Stimulated activated naive CD8-positive, alpha-beta T cell treated with anti-CD3 and anti-CD28 coated beads, Interleukin-15, Interleukin-2, amounts not matched to agents 100 U/mL and 50 U/mL, for 24 hours (primary cell): ENCODE results near the gene TBX20.

Experiments
- ATAC-seq: fragments of 150-1000 bp; cut with Tn5 transposase; one replicate; pipeline ENCODE4 v1.10.0; 2021
- DNase-seq: peaks from one replicate; pipeline ENCODE4 v3.0.0; 2021

The TBX20 gene

GRCh38 chr7:35253710-35254495 lies at the start of gene TBX20:
Gene TBX20 (minus strand): TSS chr7:35254100. CDS start chr7:35253620, 480 bp downstream.
- ATAC-seq (peak; percentile 51), DNase-seq (peak; percentile 35)

GRCh38 chr7:35289376-35289775 lies 35.5 kb upstream of the TBX20 start:
- DNase-seq: no peak
- ATAC-seq: no peak

DNA sequence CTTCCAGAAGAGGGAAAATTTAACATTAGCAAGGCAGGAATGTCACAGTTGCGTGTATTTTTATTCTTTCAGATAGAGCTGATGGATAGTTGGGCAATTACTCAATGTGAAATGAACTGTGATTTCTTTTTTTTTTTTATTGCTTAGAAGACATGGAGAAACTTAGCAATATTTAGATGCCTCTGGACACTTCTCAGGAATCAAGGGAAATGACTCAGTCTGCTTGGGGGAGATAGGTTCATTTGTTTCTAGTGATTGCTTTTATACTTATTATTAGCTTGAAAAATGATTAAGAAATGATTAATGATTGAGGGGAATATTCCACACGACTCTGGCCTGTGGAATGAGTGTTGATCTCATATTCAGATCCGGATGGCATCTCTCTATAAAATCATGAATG lies 33.1 kb upstream of the TBX20 start:
- DNase-seq (no peak), ATAC-seq (no peak)

- ATAC-seq: no peak
- DNase-seq: no peak
These were observed 32.5 kb upstream of the TBX20 start for GRCh38 chr7:35286422-35286821.

- no peak for ATAC-seq
- no peak for DNase-seq
These were observed 31.9 kb upstream of the TBX20 start for GRCh38 chr7:35285799-35286198.

DNA sequence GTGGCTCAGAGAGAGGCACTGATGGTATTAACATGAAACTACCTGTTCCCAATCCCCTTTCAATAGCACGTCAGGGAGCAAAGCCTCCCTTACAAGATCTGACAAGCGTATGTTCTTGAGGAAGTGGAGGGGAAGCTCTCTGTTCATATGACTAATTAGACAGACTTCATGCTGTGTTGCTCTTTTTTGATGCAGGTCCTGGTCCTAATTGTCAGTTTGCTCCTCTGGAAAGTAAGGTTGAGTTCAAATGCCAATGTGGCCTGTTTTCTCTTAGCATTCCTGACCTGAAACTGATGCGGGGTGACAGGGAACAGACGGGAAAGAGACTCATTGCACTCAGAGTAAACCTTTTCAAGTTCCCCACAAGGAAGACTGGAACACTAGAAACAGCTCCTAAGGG lies 27.0 kb upstream of the TBX20 start:
- ATAC-seq (no peak), DNase-seq (no peak)

DNA sequence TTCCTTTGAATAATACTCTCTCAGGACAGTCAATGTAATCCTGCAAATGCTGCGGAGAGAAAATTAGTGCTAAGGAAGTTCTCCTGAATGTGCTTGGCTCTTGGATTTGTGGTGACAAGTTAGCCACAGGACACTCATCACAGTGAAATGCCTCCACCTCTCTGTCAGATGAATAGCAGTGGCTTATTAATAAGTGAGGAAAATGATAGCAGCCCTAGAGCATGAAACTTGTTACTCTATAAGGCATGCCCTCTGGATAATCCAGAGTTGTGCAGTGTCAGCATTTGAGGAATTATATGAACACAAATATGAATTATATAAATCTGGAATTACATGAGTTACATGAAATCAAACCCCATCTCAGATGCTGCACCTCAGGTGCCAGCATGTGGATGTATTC lies 23.5 kb upstream of the TBX20 start:
- ATAC-seq (no peak), DNase-seq (no peak)

GRCh38 chr7:35272246-35272645 lies 18.3 kb upstream of the TBX20 start:
- no peak for DNase-seq
- no peak for ATAC-seq

DNA sequence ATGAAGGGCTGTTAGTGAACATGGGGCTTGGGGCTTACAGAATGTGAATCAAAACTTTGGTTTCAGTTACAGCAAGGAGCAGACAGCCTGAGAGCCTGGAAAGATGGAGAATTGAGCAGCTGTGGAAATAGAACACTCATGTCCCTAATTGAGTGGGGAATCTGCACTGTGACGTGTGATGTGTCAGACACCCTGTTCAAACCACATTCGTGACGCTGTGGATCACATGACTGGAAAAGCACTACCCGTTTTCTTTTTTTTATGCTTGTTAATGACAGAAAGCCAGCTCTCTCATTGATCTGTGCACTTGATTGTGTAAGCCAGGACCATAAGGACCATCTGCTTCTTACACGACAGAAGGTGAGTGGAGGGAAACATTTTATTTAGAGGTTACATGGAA lies 15.1 kb upstream of the TBX20 start:
- ATAC-seq: no peak
- DNase-seq: no peak

DNA sequence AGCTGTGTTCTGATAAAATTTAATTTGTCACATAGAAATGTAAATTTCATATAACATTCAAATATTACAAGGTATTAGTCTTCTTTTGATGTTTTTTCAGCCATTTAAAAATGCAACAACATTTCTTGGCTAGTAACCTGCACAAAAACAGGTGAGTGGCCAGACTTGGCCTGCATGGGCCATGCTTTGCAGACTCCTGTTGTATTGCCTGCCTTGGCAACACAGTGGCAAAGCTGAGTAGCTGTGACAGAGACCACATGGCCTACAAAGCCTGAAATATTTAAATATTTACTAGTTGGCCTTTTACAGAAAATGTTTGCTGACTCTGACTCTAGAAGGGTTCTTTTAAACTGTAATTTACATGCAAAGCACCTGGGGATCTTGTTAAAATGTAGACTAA lies 13.5 kb upstream of the TBX20 start:
- DNase-seq (no peak), ATAC-seq (no peak)

DNA sequence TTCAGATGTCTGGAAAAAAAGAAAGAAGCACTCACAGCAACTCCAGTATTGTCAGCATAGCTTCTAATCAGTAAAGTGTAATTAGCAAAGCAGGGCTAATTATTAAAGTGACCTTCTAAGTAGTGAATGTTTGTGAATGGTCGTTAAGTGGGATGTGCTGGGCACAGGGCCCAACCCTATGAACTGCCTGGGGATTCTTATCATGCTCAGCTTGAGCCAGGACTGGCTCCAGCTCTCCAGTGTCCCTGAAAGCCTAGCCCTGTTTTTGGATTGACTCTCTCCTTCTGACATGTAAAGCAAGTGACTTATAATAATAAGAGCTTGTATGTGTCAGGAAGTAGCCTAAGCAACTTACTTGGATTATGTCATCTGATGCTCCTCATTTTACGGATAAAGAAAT lies 9.5 kb upstream of the TBX20 start:
- no peak for ATAC-seq

GRCh38 chr7:35261476-35262285 lies 7.8 kb upstream of the TBX20 start:
- DNase-seq: no peak
- ATAC-seq: peak; percentile 21

More for the DNA sequence above, 9.5 kb upstream of the TBX20 start:
- DNase-seq: no peak

- ATAC-seq (no peak), DNase-seq (no peak)
These were observed 7.1 kb upstream of the TBX20 start for GRCh38 chr7:35261041-35261440.

GRCh38 chr7:35260246-35260645 lies 6.3 kb upstream of the TBX20 start:
- ATAC-seq: no peak

GRCh38 chr7:35259523-35259908 lies 5.6 kb upstream of the TBX20 start:
- no peak for ATAC-seq
- DNase-seq: no peak

More at GRCh38 chr7:35260246-35260645, 6.3 kb upstream of the TBX20 start:
- DNase-seq: no peak

DNA sequence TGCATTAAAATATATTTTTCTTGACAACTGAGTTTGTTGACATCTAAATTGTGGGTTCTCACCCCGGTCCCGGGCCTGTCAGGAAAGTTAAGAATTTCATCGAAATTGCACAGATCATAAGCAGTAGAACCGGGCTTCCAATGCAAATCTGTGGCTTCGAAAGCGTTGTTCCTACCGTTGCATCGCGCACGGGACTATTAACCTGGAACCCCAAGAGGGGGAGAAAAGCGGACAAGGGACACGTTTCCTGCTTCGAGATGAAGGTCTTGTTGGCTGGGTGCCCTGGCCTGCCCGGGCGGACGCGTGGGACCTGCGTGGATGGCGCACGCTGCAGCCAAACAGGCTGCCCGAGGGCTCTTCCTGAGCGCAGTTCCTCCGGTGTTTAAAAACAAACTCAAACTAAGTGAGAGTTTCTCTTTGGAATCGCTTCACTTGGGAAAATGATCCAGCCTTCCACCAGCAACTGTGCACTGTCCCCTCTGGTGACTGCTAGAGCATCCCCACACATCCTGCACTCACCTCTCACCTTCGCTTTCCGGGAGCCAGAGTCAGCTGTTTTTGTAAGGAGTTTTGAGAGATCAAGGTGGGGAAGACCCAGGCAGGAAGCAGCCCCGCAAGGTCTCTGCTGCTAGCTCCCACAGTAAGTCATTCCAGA lies 5.1 kb upstream of the TBX20 start:
- ATAC-seq (no peak), DNase-seq (no peak)

DNA sequence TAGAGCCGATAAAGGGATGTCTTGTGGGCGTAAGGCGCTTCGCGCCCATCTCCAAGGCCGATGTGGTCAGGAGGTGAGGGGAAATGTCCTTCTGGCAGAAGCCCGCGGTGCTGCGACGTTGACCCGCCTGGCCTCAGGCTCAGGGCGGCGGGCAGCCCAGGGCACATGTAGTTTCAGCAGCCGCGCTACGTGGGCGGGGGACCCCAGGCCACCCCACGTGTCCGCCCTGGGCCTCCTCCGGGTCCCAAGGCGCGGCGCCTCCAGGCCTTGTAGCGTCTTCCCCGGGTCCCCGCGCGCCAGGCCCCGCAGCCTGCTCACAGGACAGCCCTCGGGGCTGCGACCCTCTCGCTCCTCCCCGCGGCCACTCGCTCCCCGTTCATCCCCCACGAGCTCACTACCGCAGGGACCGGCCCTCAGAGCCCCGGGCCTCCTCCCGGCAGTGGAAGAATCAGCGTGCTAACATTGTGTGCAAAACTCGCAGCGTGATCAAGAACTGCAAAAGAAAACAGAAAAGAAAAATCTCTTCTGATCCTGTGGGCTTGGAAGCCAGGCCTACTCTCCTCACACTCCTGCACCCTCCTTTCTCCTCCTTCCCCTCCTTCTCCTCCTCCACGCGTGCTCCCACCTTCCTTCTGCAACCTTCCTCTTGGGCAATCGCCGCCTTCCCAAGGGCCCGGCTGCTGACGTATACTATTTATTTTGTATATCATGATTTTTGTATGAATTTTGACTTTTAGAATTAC lies 4.4 kb upstream of the TBX20 start:
- no peak for ATAC-seq
- no peak for DNase-seq

- ATAC-seq: no peak
- DNase-seq: no peak
These were observed 3.6 kb upstream of the TBX20 start for GRCh38 chr7:35257251-35258124.

GRCh38 chr7:35256256-35257175 lies 2.6 kb upstream of the TBX20 start:
- no peak for DNase-seq
- no peak for ATAC-seq
